Skin epidermis (tissue), 12 donors: ENCODE results near the gene OR56B1.
A peak's percentile ranks its signal among the peaks of the same experiment; 100 is the strongest.
"Not testable (repeated sequence)": the region's sequence is repeated elsewhere in the genome, so short reads cannot be mapped to it uniquely, and the experiment has no call there.

Source experiments
- H3K27ac ChIP-seq, 21 experiments: fragments of 200-600 bp; sonication (generic) in 11 of 21; one replicate each; pipeline ENCODE4 v1.5.0; 2020; ENCODE audit warnings: mild to moderate bottlenecking in 3 of 21, inconsistent platforms in 2 of 21, moderate library complexity in 2 of 21
- H3K4me3 ChIP-seq, 7 experiments: fragments of 200-600 bp; sonication (generic) in 2 of 7; one replicate each; pipeline ENCODE4 v1.5.0; 2020; ENCODE audit warnings: inconsistent platforms in 2 of 7, mild to moderate bottlenecking in 2 of 7, moderate library complexity in 1 of 7

OR56B1 gene

GRCh38 chr11:5736396-5736795 lies at the start of gene OR56B1:
Gene OR56B1, plus strand, starts transcription at chr11:5736448. Its CDS starts 69 bp downstream, at chr11:5736517.
- Histone ChIP-seq H3K27ac (no peak within 1 kb of the TSS), H3K4me3 (no peak within 1 kb of the TSS)

GRCh38 chr11:5688482-5688881 lies 47.8 kb upstream of the OR56B1 start:
- H3K27ac ChIP-seq = peak overlapping the region in 18 of 21 experiments; percentile 53 to 99 (median 88)

DNA sequence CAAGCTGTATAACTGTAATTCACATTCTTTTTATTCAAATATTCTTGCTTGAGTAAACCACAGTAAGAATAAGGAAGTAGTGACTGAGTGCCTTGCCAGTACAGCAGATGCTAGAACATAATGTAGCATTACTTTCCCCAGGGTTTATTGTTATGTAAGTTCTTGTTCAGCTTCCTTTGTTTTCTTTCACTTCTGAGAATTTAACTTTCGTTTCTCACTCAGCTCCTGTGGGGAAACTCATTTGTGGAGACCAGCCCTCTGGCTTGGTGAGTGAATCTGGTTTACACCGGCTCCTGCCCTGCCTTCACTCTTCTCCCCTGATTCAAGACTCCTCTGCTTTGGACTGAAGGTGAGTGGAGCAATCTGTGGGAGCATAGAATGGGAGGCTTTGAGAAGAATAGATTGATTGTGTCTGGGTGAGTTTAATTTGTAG lies 46.7 kb upstream of the OR56B1 start, which contains the start of gene TRIM22:
Gene TRIM22 (plus strand): TSS at position 240 of the 433 bp plus-strand sequence. CDS start 6,443 bp downstream, outside the sequence.
- Histone ChIP-seq H3K4me3 (peak within 1 kb of the TSS; percentile 26 to 53 (median 45)), H3K27ac (peak within 1 kb of the TSS; percentile 53 to 99 (median 85))

More at GRCh38 chr11:5688482-5688881, 47.8 kb upstream of the OR56B1 start:
- no peak overlapping the region for H3K4me3 ChIP-seq

GRCh38 chr11:5690216-5690615 lies 46.0 kb upstream of the OR56B1 start:
- Histone ChIP-seq H3K4me3 (peak overlapping the region; percentile 26 to 53 (median 45)), H3K27ac (peak overlapping the region; percentile 53 to 99 (median 85))

GRCh38 chr11:5690736-5691135 lies 45.5 kb upstream of the OR56B1 start:
- Histone ChIP-seq H3K27ac (peak overlapping the region; percentile 53 to 99 (median 85)), H3K4me3 (peak overlapping the region; percentile 26 to 53 (median 45))

DNA sequence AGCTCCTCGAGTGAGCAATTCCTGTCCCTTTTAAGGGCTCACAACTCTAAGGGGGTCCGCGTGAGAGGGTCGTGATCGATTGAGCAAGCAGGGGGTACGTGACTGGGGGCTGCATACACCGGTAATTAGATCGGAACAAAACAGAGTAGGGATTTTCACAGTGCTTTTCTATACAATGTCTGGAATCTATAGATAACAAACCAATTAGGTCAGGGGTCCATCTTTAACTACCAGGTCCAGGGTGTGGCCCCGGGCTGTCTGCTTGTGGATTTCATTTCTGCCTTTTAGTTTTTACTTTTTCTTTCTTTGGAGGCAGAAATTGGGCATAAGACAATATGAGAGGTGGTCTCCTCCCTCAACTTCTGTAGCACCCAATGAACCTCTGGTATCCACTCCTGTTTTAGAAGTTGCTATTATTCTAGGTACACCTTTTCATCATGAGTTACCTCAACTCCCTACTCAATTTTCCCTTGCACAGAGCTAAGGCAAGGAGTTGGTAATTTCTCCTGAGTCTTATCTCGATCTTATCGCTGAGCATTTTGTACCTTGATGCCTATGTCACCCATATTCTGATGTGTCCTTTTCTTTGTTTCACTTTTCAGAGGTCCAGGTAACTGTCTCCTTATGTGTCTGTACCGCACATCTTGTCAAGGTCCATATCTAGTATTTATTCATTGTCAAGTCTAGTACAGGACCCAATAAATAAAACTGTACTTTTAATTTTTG lies 44.8 kb upstream of the OR56B1 start:
- Histone ChIP-seq H3K27ac (peak overlapping the region in 20 of 21 experiments; percentile 53 to 99 (median 86)), H3K4me3 (peak overlapping the region; percentile 26 to 53 (median 45))

- Histone ChIP-seq H3K27ac (peak overlapping the region in 10 of 21 experiments; percentile 83 to 99 (median 92)), H3K4me3 (peak overlapping the region in 6 of 7 experiments; percentile 39 to 53 (median 46))
These were observed 44.3 kb upstream of the OR56B1 start for GRCh38 chr11:5691964-5692361.

- Histone ChIP-seq H3K27ac (no peak overlapping the region), H3K4me3 (no peak overlapping the region)
These were observed 41.6 kb upstream of the OR56B1 start for GRCh38 chr11:5694642-5695041.

GRCh38 chr11:5695580-5695979 lies 40.7 kb upstream of the OR56B1 start:
- no peak overlapping the region for H3K4me3 ChIP-seq

GRCh38 chr11:5696210-5696609 lies 40.0 kb upstream of the OR56B1 start:
- Histone ChIP-seq H3K27ac (no peak overlapping the region), H3K4me3 (no peak overlapping the region)

More at GRCh38 chr11:5695580-5695979, 40.7 kb upstream of the OR56B1 start:
- no peak overlapping the region for H3K27ac ChIP-seq

GRCh38 chr11:5698281-5698680 lies 38.0 kb upstream of the OR56B1 start:
- no peak overlapping the region for H3K27ac ChIP-seq
- H3K4me3 ChIP-seq = no peak overlapping the region

DNA sequence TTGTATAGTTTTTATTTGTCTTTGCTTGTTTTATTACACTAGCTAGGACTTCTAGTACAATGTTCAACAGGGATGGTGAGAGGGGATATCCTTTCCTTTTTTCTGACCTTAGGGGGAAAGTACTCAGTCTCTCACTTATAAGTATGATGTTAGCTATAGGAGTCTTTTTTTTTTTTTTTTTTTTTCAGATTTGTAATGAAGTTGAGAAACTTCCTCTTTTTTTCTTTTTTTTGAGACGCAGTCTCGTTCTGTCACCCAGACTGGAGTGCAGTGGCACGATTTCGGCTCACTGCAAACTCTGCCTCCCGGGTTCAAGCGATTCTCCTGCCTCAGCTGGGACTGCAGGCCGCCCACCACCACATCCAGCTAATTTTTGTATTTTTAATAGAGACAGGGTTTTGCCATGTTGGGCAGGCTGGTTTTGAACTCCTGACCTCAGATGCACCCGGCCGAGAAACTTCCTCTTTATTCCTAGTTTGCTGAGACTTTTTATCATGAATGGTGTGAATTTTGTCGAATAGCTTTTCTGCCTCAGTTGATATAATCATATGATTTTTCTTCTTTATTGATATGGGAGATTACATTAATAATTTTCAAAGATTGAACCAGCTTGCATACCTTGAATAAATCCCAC lies 35.7 kb upstream of the OR56B1 start:
- Histone ChIP-seq H3K4me3 (no peak overlapping the region), H3K27ac (peak overlapping the region in 1 of 21 experiments; percentile 1)

DNA sequence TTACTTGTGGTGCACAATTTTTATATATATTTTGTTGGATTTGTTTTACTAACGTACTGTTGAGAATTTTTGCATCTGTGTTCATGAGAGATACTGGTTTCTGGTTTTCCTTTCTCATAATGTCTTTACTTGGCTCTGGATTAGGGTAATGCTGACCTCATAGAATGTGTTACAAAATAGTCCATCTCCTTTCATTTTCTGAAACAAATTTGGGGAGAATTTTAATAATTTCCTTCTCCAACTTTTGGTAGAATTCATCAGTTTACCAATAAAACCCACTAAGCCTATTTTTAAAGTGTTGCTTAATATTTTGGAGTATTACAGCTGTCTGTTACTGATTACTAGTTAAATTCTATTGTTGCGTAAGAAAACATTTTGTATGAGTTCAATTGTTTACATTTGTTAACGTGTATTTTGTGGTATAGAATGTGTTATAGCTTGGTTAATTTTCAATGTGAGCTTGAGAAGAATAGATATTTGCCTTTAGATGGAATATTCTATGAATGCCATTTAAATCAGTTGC lies 35.1 kb upstream of the OR56B1 start:
- H3K4me3 ChIP-seq = no peak overlapping the region

GRCh38 chr11:5703741-5704536 lies 32.3 kb upstream of the OR56B1 start:
- no peak overlapping the region for H3K27ac ChIP-seq
- H3K4me3 ChIP-seq = no peak overlapping the region

More for the DNA sequence above, 35.1 kb upstream of the OR56B1 start:
- H3K27ac ChIP-seq = peak overlapping the region in 1 of 21 experiments; percentile 1

- Histone ChIP-seq H3K27ac (no peak overlapping the region), H3K4me3 (no peak overlapping the region)
These were observed 30.6 kb upstream of the OR56B1 start for GRCh38 chr11:5705688-5706087.

- Histone ChIP-seq H3K27ac (no peak overlapping the region), H3K4me3 (no peak overlapping the region)
These were observed 23.7 kb upstream of the OR56B1 start for GRCh38 chr11:5712507-5712906.

DNA sequence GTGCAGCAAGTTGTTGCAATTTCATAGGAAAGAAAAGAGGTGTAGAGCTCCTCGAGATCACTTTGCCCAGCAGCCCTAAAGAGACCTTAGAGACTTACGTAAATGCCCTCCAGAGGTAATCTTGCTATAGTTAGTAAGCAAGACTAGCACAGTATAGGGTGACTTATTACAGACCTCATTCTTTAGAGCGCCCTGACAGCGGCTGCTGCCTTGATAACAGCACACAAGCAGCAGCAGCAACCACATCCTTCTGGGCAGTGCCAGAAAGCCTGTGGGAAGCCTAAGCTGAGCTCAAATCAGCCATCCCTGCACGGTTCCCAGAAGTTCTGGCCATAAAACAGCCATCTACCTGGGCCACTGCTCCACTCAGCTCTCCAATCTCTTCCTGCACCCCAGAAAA lies 22.6 kb upstream of the OR56B1 start:
- Histone ChIP-seq H3K27ac (no peak overlapping the region), H3K4me3 (no peak overlapping the region)

DNA sequence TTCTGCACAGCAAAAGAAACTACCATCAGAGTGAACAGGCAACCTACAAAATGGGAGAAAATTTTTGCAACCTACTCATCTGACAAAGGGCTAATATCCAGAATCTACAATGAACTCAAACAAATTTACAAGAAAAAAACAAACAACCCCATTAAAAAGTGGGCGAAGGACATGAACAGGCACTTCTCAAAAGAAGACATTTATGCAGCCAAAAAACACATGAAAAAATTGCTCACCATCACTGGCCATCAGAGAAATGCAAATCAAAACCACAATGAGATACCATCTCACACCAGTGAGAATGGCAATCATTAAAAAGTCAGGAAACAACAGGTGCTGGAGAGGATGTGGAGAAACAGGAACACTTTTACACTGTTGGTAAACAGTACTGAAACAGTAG lies 19.7 kb upstream of the OR56B1 start:
- not testable (repeated sequence) for H3K27ac ChIP-seq, H3K4me3 ChIP-seq

DNA sequence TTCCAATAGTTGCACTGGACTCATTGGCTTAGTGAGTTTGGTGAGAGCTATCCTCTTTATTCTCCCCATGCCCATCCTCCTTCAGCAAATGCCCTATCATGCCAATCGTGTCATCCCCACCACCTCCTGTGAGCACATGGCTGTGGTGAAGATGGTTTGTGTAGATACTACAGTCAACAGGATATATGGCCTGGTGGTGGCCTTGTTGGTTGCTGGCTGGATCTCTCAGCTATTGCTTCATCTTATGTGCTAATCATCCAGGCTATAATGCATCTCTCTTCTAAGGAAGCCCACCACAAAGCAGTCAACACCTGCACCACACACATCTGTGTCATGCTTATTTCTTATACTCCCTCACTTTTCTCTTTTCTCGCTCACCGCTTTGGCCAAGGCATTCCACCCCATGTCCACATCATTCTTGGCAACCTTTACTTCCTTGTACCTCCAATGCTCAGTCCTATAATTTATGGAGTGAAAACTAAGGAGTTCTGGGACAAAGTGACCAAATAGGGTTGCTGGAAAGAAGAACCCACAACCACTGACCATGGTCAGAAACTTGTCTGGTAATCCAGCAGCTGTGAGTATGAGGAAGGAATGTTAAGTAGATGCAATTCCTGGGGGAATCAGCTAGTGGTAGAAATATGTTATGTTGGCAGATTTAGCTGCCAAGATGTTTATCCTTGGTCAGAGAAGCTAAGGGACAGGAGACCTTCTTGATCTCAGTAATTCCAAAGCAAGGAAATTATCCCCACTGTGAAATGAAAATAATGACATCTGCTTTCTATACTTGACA lies 16.3 kb upstream of the OR56B1 start:
- Histone ChIP-seq H3K27ac (no peak overlapping the region), H3K4me3 (no peak overlapping the region)
